Endodermal cell (in vitro differentiated cells): ENCODE measurements around the gene EWSR1. TPM values are rescaled to one million over a fixed set of nuclear protein-coding genes. Genes with fewer than 3 reads are reported as not detected.

Experiments
- DNase-seq: peaks from one replicate; pipeline ENCODE4 v3.0.0-alpha.2; 2017
- H3K27ac ChIP-seq: 2 replicates; pipeline ENCODE4 v1.5.1; 2013; ENCODE audit warnings: mild to moderate bottlenecking, low read depth, low read length, moderate library complexity
- H3K27me3 ChIP-seq: 2 replicates; pipeline ENCODE4 v1.6.1; 2013; ENCODE audit warnings: mild to moderate bottlenecking, low read length, moderate library complexity; ENCODE audit not compliant: insufficient read depth, control insufficient read depth, poor library complexity, severe bottlenecking
- H3K36me3 ChIP-seq: 2 replicates; pipeline ENCODE4 v1.7.0; 2013; ENCODE audit warnings: mild to moderate bottlenecking, low read length, moderate library complexity; ENCODE audit not compliant: control insufficient read depth, insufficient read depth
- H3K4me1 ChIP-seq: one replicate; pipeline ENCODE4 v1.7.0; 2013; ENCODE audit warnings: low read length; ENCODE audit not compliant: control insufficient read depth, insufficient read depth
- H3K4me3 ChIP-seq: 2 replicates; pipeline ENCODE4 v1.5.1; 2013; ENCODE audit warnings: mild to moderate bottlenecking, low read length, moderate library complexity
- H3K9ac ChIP-seq: 2 replicates; pipeline ENCODE4 v1.6.1; 2013; ENCODE audit warnings: mild to moderate bottlenecking, low read length, moderate library complexity; ENCODE audit not compliant: poor library complexity, severe bottlenecking; ENCODE audit errors: extremely low read depth
- H3K9me3 ChIP-seq: 2 replicates; pipeline ENCODE4 v1.6.1; 2013; ENCODE audit warnings: mild to moderate bottlenecking, low read length, moderate library complexity; ENCODE audit not compliant: control insufficient read depth
- H3K27ac Mint-ChIP-seq: 2 replicates; pipeline ENCODE4 v1.8.0; 2020; ENCODE audit warnings: mixed read lengths
- H3K27me3 Mint-ChIP-seq: 2 replicates; pipeline ENCODE4 v1.8.0; 2021; ENCODE audit warnings: mild to moderate bottlenecking, mixed read lengths; ENCODE audit not compliant: insufficient read depth
- H3K36me3 Mint-ChIP-seq: 2 replicates; pipeline ENCODE4 v1.8.0; 2020; ENCODE audit warnings: low read depth, mixed read lengths
- H3K4me1 Mint-ChIP-seq: 2 replicates; pipeline ENCODE4 v1.8.0; 2020; ENCODE audit warnings: mixed read lengths
- H3K4me3 Mint-ChIP-seq: 2 replicates; pipeline ENCODE4 v1.8.0; 2020; ENCODE audit warnings: mild to moderate bottlenecking, moderate library complexity, mixed read lengths
- H3K9me3 Mint-ChIP-seq: 2 replicates; pipeline ENCODE4 v1.8.0; 2020; ENCODE audit warnings: mild to moderate bottlenecking, mixed read lengths
- CTCF ChIP-seq: fragments of 200-600 bp; sonication (generic); conservative IDR thresholded peaks from 2 replicates; pipeline ENCODE4 v1.5.0; 2021; ENCODE audit warnings: antibody characterized with exemption, mild to moderate bottlenecking
- WGBS, 2 experiments: methylation state at CpG; one replicate each; pipeline versions ENCODE4 v1.1.5 to v1.1.7; 2013; ENCODE audit warnings: missing lambda C conversion rate in 2 of 2, mixed read lengths in 1 of 2; ENCODE audit not compliant: insufficient coverage in 1 of 2, insufficient read length in 1 of 2; 5-methylcytosine and 5-hydroxymethylcytosine counted together
- total RNA-seq, 2 donors: library from RNA; stranded (reverse); fragmentation: NEBNext Ultra II Directional in 1 of 2; extraction: Animal tissue kit (Norgen Biotek cat#: 25700) in 1 of 2; gene quantifications; 2 replicates in 1 of 2; 3 replicates in 1 of 2; pipeline ENCODE4 v1.2.1, GENCODE V29; 2021

Gene EWSR1
- total RNA-seq, 2 donors from 2014 or later: 295 to 352 TPM

- no peak overlapping the region for H3K27ac Mint-ChIP-seq
These were observed 10.3 kb upstream of the EWSR1 start for GRCh38 chr22:29257751-29258181.

GRCh38 chr22:29258407-29259252, 9.4 kb upstream of the EWSR1 start:
- no peak overlapping the region for H3K4me3 ChIP-seq
- no peak overlapping the region for H3K27ac Mint-ChIP-seq
- no peaks in the 10 kb centered on the region for H3K27me3 Mint-ChIP-seq
- no peak overlapping the region for H3K4me3 Mint-ChIP-seq
- peaks cover 4% of the 10 kb centered on the region for H3K36me3 Mint-ChIP-seq
- H3K4me1 Mint-ChIP-seq: no peaks in the 10 kb centered on the region
- no peaks in the 10 kb centered on the region for H3K9me3 ChIP-seq
- peak overlapping the region; percentile 17 for H3K27ac ChIP-seq
- no peak for DNase-seq
- no peak for TF ChIP-seq CTCF
- 94 to 95% methylated on average over 7 to 17 of the region's 17 CpGs for WGBS, 2 experiments
- no peak overlapping the region for H3K9ac ChIP-seq
- H3K27me3 ChIP-seq: no peaks in the 10 kb centered on the region
- H3K4me1 ChIP-seq: peaks cover 4% of the 10 kb centered on the region
- no peaks in the 10 kb centered on the region for H3K9me3 Mint-ChIP-seq
- H3K36me3 ChIP-seq: no peaks in the 10 kb centered on the region

More at GRCh38 chr22:29257751-29258181, 10.3 kb upstream of the EWSR1 start:
- no peak for TF ChIP-seq CTCF
- H3K9ac ChIP-seq: no peak overlapping the region
- DNase-seq: no peak
- Mint-ChIP-seq H3K9me3 (no peaks in the 10 kb centered on the region), H3K4me3 (no peak overlapping the region), H3K36me3 (peaks cover 4% of the 10 kb centered on the region), H3K4me1 (no peaks in the 10 kb centered on the region), H3K27me3 (no peaks in the 10 kb centered on the region)
- H3K27ac ChIP-seq: no peak overlapping the region
- no peaks in the 10 kb centered on the region for H3K27me3 ChIP-seq
- WGBS, 2 experiments: 79 to 83% methylated on average over 6 to 8 of the region's 8 CpGs
- peaks cover 4% of the 10 kb centered on the region for H3K4me1 ChIP-seq
- H3K9me3 ChIP-seq: no peaks in the 10 kb centered on the region
- no peaks in the 10 kb centered on the region for H3K36me3 ChIP-seq
- no peak overlapping the region for H3K4me3 ChIP-seq

DNA sequence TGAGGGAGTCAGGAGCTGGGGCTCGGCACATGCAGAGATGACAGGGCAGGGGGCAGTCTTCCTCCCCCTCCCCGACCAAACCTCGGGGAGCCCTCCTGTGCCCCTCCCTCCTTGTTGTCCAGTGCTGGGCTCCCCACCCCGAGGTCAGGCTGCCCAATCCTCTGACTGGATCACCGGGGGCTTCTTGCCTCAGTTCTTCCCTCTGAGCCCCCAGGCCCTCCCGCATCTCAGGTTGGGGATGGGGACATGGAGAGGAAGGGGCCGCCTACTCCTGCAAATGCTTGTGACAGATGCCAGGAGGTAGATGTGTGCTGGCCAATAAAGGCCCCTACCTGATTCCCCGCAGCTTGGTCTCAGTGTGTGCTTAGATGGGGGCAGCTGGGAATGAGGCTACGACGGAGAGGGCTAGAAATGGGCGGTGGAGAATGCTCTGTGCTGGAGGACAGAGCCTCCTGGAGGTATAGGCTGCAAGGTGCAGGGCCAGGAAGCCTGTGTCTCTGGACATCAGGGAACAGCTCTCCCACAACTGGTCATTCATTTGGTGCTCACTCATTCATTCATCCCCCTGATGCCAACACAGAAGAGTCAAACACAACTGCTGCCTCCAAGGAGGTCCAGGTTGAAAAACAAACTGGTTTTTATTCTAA, 8.7 kb upstream of the EWSR1 start:
- Mint-ChIP-seq H3K9me3 (no peaks in the 10 kb centered on the region), H3K4me1 (no peaks in the 10 kb centered on the region), H3K27me3 (no peaks in the 10 kb centered on the region), H3K36me3 (peaks cover 7% of the 10 kb centered on the region), H3K27ac (peak overlapping the region; percentile 70), H3K4me3 (no peak overlapping the region)
- peak; percentile 68 for TF ChIP-seq CTCF
- WGBS, 2 experiments: 85 to 91% methylated on average over 9 to 11 of the region's 11 CpGs
- Histone ChIP-seq H3K27me3 (no peaks in the 10 kb centered on the region), H3K9ac (no peak overlapping the region), H3K4me3 (no peak overlapping the region), H3K36me3 (peaks cover 7% of the 10 kb centered on the region), H3K4me1 (no peaks in the 10 kb centered on the region), H3K9me3 (no peaks in the 10 kb centered on the region), H3K27ac (no peak overlapping the region)
- DNase-seq: peak; percentile 82
